Breast epithelium (tissue), 3 donors: ENCODE data around the gene URGCP.

Experiments used
- CTCF ChIP-seq, 3 donors: fragments of 450-650 bp; IDR thresholded peaks; one replicate each; pipeline ENCODE4 v1.5.1; 2016 to 2017; ENCODE audit warnings: antibody characterized with exemption in 3 of 3, mild to moderate bottlenecking in 3 of 3, moderate library complexity in 3 of 3
- POLR2A ChIP-seq: fragments of 450-650 bp; IDR thresholded peaks from one replicate; pipeline ENCODE4 v1.6.1; 2016; ENCODE audit warnings: antibody characterized with exemption, mild to moderate bottlenecking, moderate library complexity

- TF ChIP-seq CTCF (IDR thresholded peaks at IDR 0.05) (no peak), POLR2A (no peak)
Measured at GRCh38 chr7:43937444-43937843, 31.0 kb upstream of the URGCP start.
